Measurements from ENCODE around the gene AEBP1. TPM values are rescaled to one million over a fixed set of nuclear protein-coding genes. Genes with fewer than 3 reads are reported as not detected.

The AEBP1 gene
- total and polyA plus RNA-seq, 2 of the 4 experiments (the other 2 are of a cell fraction), result 1.1 to 5.7 TPM

DNA sequence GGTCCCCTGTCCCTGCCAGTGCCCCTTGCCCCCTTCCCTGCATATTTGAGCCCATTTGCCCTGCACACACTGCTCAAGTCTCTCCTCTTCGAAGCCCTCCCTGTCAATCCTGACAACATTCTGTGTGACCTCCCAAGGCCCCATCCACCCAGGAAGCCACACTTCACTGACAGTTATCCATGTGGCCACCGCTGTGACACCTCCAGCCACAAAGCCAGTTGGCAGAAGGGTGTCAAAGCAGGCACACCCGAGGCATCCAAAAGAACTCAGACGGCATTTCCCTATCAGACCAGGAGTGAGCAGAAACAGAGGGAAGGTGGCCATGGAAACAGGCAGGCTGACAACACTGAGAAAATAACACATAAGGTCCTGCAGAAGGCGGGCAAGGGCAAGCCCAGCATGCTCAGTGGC, 26.5 kb upstream of the AEBP1 start:
- dilution Hi-C loops (cut with HindIII; ENCODE audit: low sequenced_read_pairs, unreplicated experiment), result no loop called here
- no peak for ATAC-seq (ENCODE audit: low read depth)
- Histone ChIP-seq H3K9me3 (ENCODE audit: control insufficient read depth, insufficient read depth, low read length) (no peaks in the 10 kb centered on the region), H3K18ac (ENCODE audit: low read depth, low read length) (no peak overlapping the region), H4K91ac (ENCODE audit: insufficient read depth, low read depth, low read length) (no peak overlapping the region), H3K4me2 (ENCODE audit: low read depth, low read length) (no peak overlapping the region), H3K4ac (ENCODE audit: low read depth, low read length) (no peak overlapping the region), H3K4me1 (ENCODE audit: control insufficient read depth, insufficient read depth, low read length) (peaks cover 4% of the 10 kb centered on the region), H3K27me3 (ENCODE audit: control insufficient read depth, insufficient read depth, low read length) (no peaks in the 10 kb centered on the region), H3K9me1 (ENCODE audit: insufficient read depth, low read length) (peaks cover 7% of the 10 kb centered on the region), H4K20me1 (ENCODE audit: insufficient read depth, low read length) (no peaks in the 10 kb centered on the region; the same call in 1 of the 2 replicates), H2BK120ac (ENCODE audit: low read depth, low read length) (no peak overlapping the region), H3K36me3 (ENCODE audit: control insufficient read depth, insufficient read depth, low read length) (peaks cover 58% of the 10 kb centered on the region), H3K79me1 (ENCODE audit: low read depth in 1 of 2, low read length in 2 of 2) (peaks cover 7 to 31% of the 10 kb centered on the region in 2 experiments; a peak in 3 of 4 replicates), H3K23ac (ENCODE audit: low read depth, low read length) (no peak overlapping the region), H4K8ac (ENCODE audit: low read depth in 2 of 2, low read length in 2 of 2) (no peak overlapping the region), H3K14ac (replicated peaks; ENCODE audit: low read depth, low read length) (no peak overlapping the region), H3K27ac (ENCODE audit: insufficient read depth, low read length) (no peak overlapping the region), H3K56ac (ENCODE audit: extremely low read depth, insufficient read depth, low read length) (no peak overlapping the region), H2BK15ac (ENCODE audit: low read depth, low read length) (no peak overlapping the region), H2BK5ac (ENCODE audit: low read depth, low read length, poor library complexity, severe bottlenecking) (no peak overlapping the region), H3K4me3 (ENCODE audit: insufficient read depth, low read depth, low read length) (no peak overlapping the region), H2AK5ac (ENCODE audit: low read depth, low read length) (no peak overlapping the region), H2AK9ac (replicated peaks; ENCODE audit: low read depth, low read length, poor library complexity) (no peak overlapping the region), H4K5ac (ENCODE audit: low read depth, low read length) (no peak overlapping the region), H3K9ac (ENCODE audit: low read depth, low read length) (no peak overlapping the region), H2BK20ac (ENCODE audit: low read depth, low read length) (no peak overlapping the region), H2AFZ (replicated peaks; ENCODE audit: low read length, poor library complexity) (no peak overlapping the region)
- WGBS, 2 experiments (ENCODE audit: extremely low coverage in 2 of 2, insufficient read length in 1 of 2), result 67% methylated on average over 1 of the region's 5 CpGs; no CpG with 5 or more reads in 1 of the 2 experiments
- CTCF ChIA-PET, result no interaction called here
- POLR2A ChIA-PET (ENCODE audit: unreplicated experiment), result no interaction called here
- no peak for TF ChIP-seq MAZ (IDR thresholded peaks at IDR 0.05; ENCODE audit: borderline replicate concordance, low read depth, low read length)
- no peak for TF ChIP-seq RCOR1 (IDR thresholded peaks at IDR 0.05; ENCODE audit: insufficient replicate concordance, low read length)
- TF ChIP-seq, protein P1, sequence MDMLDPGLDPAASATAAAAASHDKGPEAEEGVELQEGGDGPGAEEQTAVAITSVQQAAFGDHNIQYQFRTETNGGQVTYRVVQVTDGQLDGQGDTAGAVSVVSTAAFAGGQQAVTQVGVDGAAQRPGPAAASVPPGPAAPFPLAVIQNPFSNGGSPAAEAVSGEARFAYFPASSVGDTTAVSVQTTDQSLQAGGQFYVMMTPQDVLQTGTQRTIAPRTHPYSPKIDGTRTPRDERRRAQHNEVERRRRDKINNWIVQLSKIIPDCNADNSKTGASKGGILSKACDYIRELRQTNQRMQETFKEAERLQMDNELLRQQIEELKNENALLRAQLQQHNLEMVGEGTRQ (IDR thresholded peaks at IDR 0.05; ENCODE audit: low read depth, low read length), result no peak
- TF ChIP-seq RFX5 (IDR thresholded peaks at IDR 0.05; ENCODE audit: low read depth, low read length), result no peak
- no peak for TF ChIP-seq CHD1 (IDR thresholded peaks at IDR 0.05; ENCODE audit: low read depth, low read length)
- no peak for TF ChIP-seq SMC3 (IDR thresholded peaks at IDR 0.05; ENCODE audit: low read depth, low read length)
- TF ChIP-seq NFE2L2 (IDR thresholded peaks at IDR 0.05; ENCODE audit: low read depth, low read length), result no peak
- no peak for TF ChIP-seq BHLHE40 (IDR thresholded peaks at IDR 0.05; ENCODE audit: low read depth, low read length)
- no TSS peak for BruUV-seq (replicated peaks)
- DNase-seq, result no peak
- intact Hi-C loops (cut with micrococcal nuclease), result no loop called here
- in situ Hi-C loops (cut with MboI; ENCODE audit: low sequenced_read_pairs), result no loop called here
